ENCODE measurements around the gene PRKACB. TPM values are rescaled to one million over a fixed set of nuclear protein-coding genes. Genes with fewer than 3 reads are reported as not detected.

PRKACB gene
- polyA plus RNA-seq, 2 of the 4 experiments (the other 2 are of a cell fraction), result 10.9 to 17.9 TPM

DNA sequence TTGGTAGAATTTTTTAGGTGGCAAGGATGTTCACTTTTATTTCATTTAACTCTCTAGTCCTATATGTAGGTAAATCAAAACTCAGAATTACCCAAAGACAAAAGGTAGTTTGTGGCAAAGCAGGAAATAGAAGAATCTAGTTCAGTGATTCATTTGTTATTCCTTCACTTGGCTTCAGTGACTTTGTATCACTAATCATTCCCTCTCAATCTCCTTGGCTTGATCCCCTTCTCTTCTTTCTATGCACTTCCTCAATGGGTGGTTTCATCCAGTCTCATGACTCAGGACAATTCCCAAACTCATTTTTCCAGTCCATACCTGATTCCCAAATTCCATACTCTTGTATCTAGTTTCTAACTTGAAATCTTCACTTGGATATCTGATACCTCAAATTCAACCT, 64.9 kb downstream of the PRKACB start (continued):
- TF ChIP-seq CHD2 (IDR thresholded peaks at IDR 0.05; ENCODE audit: low read length, partially characterized antibody), result no peak
- TF ChIP-seq NR3C1 (IDR thresholded peaks at IDR 0.05), result no peak
- TF ChIP-seq HDAC2 (IDR thresholded peaks at IDR 0.05), result no peak
- no peak for TF ChIP-seq GATA3 (IDR thresholded peaks at IDR 0.05; ENCODE audit: borderline replicate concordance)
- no peak for TF ChIP-seq JUN (IDR thresholded peaks at IDR 0.05)
- no peak for TF ChIP-seq POLR2A (IDR thresholded peaks at IDR 0.05; ENCODE audit: low read length)

DNA sequence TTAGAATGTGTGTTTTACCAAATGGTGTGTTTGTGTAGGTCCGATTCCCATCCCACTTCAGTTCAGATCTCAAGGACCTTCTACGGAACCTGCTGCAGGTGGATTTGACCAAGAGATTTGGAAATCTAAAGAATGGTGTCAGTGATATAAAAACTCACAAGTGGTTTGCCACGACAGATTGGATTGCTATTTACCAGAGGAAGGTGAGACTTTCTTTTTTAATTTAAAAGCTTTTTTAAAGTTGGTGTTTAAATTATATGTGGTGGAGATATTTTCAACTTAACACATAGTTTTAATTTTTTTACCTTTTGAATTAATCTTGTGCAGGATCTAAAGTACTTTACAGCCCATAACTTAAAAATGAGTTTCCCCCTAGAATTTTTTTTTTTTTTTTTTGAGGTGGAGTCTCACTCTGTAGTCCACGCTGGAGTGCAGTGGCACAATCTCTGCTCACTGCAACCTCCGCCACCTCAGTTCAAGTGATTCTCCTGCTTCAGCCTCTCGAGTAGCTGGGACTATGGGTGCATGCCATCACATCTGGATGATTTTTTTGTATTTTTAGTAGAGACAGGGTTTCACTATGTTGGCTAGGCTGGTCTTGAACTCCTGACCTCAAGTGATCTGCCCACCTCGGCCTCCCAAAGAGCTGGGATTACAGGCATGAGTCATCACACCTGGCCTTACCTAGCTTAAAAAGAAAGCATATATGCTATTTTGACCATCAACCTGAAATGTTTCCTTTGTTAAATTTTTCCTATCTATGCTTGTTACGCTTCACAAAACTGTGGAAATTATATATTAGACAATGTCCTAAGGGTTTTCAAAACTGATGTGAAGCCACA, 70.3 kb downstream of the PRKACB start:
- POLR2A ChIA-PET, result no interaction called here

DNA sequence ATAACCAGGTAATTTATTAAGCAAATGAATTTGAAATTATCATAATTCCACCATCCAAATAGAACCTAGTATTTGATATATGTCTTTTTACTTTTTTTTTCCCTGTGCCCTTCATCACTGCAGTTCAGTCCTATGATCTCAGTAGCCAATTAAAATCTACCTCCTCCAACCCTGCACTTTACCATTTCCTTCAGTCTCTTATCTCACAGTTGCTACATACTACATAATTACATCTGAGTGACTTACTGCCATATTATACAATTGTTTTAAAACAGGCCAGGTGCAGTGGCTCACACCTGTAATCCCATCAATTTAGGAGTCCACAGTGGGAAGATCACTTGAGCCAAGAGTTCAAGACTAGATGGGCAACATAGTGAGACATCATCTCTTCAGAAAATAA, 73.2 kb downstream of the PRKACB start:
- ChIA-PET CTCF (no interaction called here), POLR2A (no interaction called here)
- ATAC-seq (no peak), FAIRE-seq (no peak), DNase-seq (ENCODE audit: low read depth in 1 of 2, low spot score in 1 of 2) (no peak)
- Histone ChIP-seq H3K4me2 (no peak overlapping the region), H3K27ac (no peak overlapping the region), H3K9me3 (peaks cover 7% of the 10 kb centered on the region; the same call in 1 of the 3 replicates), H3K4me3 (no peak overlapping the region), H3K4me1 (no peaks in the 10 kb centered on the region)
- TF ChIP-seq FOXS1 (CRISPR knock-in tag; IDR thresholded peaks at IDR 0.05), result no peak
- TF ChIP-seq CEBPB (IDR thresholded peaks at IDR 0.05), result no peak
- no peak for TF ChIP-seq HEYL (CRISPR knock-in tag; IDR thresholded peaks at IDR 0.05)
- TF ChIP-seq, protein P1, sequence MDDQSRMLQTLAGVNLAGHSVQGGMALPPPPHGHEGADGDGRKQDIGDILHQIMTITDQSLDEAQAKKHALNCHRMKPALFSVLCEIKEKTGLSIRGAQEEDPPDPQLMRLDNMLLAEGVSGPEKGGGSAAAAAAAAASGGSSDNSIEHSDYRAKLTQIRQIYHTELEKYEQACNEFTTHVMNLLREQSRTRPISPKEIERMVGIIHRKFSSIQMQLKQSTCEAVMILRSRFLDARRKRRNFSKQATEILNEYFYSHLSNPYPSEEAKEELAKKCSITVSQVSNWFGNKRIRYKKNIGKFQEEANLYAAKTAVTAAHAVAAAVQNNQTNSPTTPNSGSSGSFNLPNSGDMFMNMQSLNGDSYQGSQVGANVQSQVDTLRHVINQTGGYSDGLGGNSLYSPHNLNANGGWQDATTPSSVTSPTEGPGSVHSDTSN (IDR thresholded peaks at IDR 0.05), result no peak
- no peak for TF ChIP-seq PHF8 (IDR thresholded peaks at IDR 0.05; ENCODE audit: borderline replicate concordance, low read depth)
- TF ChIP-seq EHF (CRISPR knock-in tag; IDR thresholded peaks at IDR 0.05), result no peak
- TF ChIP-seq, protein P2, sequence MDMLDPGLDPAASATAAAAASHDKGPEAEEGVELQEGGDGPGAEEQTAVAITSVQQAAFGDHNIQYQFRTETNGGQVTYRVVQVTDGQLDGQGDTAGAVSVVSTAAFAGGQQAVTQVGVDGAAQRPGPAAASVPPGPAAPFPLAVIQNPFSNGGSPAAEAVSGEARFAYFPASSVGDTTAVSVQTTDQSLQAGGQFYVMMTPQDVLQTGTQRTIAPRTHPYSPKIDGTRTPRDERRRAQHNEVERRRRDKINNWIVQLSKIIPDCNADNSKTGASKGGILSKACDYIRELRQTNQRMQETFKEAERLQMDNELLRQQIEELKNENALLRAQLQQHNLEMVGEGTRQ (IDR thresholded peaks at IDR 0.05), result no peak
- no peak for TF ChIP-seq ZFP36 (IDR thresholded peaks at IDR 0.05; ENCODE audit: borderline replicate concordance, partially characterized antibody)
- no peak for TF ChIP-seq TP53 (CRISPR knock-in tag; IDR thresholded peaks at IDR 0.05)
- TF ChIP-seq NR3C1 (IDR thresholded peaks at IDR 0.05), result no peak
- no peak for TF ChIP-seq TFCP2L1 (CRISPR knock-in tag; IDR thresholded peaks at IDR 0.05)
- TF ChIP-seq, protein P3, sequence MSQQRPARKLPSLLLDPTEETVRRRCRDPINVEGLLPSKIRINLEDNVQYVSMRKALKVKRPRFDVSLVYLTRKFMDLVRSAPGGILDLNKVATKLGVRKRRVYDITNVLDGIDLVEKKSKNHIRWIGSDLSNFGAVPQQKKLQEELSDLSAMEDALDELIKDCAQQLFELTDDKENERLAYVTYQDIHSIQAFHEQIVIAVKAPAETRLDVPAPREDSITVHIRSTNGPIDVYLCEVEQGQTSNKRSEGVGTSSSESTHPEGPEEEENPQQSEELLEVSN (IDR thresholded peaks at IDR 0.05; ENCODE audit: borderline replicate concordance, low read depth), result no peak
- TF ChIP-seq RARB (CRISPR knock-in tag; IDR thresholded peaks at IDR 0.05), result no peak
- TF ChIP-seq ZNF302 (CRISPR knock-in tag; IDR thresholded peaks at IDR 0.05), result no peak
- no peak for TF ChIP-seq RNF2 (IDR thresholded peaks at IDR 0.05; ENCODE audit: borderline replicate concordance, low read depth)
- no peak for TF ChIP-seq HDAC2 (IDR thresholded peaks at IDR 0.05)
- no peak for TF ChIP-seq ZC3H11A (IDR thresholded peaks at IDR 0.05)
- TF ChIP-seq EP300 (IDR thresholded peaks at IDR 0.05), result no peak

More for the DNA sequence above, 70.3 kb downstream of the PRKACB start:
- ATAC-seq (no peak), FAIRE-seq (no peak), DNase-seq (ENCODE audit: low read depth in 1 of 2, low spot score in 1 of 2) (no peak)
- peaks cover under 1% of the 10 kb centered on the region; the same call in 1 of the 3 replicates for H3K9me3 ChIP-seq
- TF ChIP-seq, protein P4, sequence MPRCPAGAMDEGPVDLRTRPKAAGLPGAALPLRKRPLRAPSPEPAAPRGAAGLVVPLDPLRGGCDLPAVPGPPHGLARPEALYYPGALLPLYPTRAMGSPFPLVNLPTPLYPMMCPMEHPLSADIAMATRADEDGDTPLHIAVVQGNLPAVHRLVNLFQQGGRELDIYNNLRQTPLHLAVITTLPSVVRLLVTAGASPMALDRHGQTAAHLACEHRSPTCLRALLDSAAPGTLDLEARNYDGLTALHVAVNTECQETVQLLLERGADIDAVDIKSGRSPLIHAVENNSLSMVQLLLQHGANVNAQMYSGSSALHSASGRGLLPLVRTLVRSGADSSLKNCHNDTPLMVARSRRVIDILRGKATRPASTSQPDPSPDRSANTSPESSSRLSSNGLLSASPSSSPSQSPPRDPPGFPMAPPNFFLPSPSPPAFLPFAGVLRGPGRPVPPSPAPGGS (IDR thresholded peaks at IDR 0.05), result no peak
- TF ChIP-seq FOSL2 (IDR thresholded peaks at IDR 0.05), result no peak
- no peak for TF ChIP-seq FOSL2 (CRISPR knock-in tag; IDR thresholded peaks at IDR 0.05)
- TF ChIP-seq JUN (IDR thresholded peaks at IDR 0.05), result no peak
- TF ChIP-seq HOXB5 (CRISPR knock-in tag; IDR thresholded peaks at IDR 0.05), result no peak
- TF ChIP-seq TFCP2L1 (CRISPR knock-in tag; IDR thresholded peaks at IDR 0.05), result no peak
- TF ChIP-seq SREBF2 (IDR thresholded peaks at IDR 0.05), result no peak
- TF ChIP-seq, protein P5, sequence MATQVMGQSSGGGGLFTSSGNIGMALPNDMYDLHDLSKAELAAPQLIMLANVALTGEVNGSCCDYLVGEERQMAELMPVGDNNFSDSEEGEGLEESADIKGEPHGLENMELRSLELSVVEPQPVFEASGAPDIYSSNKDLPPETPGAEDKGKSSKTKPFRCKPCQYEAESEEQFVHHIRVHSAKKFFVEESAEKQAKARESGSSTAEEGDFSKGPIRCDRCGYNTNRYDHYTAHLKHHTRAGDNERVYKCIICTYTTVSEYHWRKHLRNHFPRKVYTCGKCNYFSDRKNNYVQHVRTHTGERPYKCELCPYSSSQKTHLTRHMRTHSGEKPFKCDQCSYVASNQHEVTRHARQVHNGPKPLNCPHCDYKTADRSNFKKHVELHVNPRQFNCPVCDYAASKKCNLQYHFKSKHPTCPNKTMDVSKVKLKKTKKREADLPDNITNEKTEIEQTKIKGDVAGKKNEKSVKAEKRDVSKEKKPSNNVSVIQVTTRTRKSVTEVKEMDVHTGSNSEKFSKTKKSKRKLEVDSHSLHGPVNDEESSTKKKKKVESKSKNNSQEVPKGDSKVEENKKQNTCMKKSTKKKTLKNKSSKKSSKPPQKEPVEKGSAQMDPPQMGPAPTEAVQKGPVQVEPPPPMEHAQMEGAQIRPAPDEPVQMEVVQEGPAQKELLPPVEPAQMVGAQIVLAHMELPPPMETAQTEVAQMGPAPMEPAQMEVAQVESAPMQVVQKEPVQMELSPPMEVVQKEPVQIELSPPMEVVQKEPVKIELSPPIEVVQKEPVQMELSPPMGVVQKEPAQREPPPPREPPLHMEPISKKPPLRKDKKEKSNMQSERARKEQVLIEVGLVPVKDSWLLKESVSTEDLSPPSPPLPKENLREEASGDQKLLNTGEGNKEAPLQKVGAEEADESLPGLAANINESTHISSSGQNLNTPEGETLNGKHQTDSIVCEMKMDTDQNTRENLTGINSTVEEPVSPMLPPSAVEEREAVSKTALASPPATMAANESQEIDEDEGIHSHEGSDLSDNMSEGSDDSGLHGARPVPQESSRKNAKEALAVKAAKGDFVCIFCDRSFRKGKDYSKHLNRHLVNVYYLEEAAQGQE (IDR thresholded peaks at IDR 0.05), result no peak
- no peak for TF ChIP-seq TP53 (CRISPR knock-in tag; IDR thresholded peaks at IDR 0.05)
- TF ChIP-seq HEYL (CRISPR knock-in tag; IDR thresholded peaks at IDR 0.05), result no peak
- no peak for TF ChIP-seq CBX2 (IDR thresholded peaks at IDR 0.05; ENCODE audit: borderline replicate concordance, low read depth)
- no peak for TF ChIP-seq MYC (IDR thresholded peaks at IDR 0.05; ENCODE audit: borderline replicate concordance, low read length)
- TF ChIP-seq MAFK (IDR thresholded peaks at IDR 0.05; ENCODE audit: partially characterized antibody), result no peak
- no peak for TF ChIP-seq CHD2 (IDR thresholded peaks at IDR 0.05; ENCODE audit: low read length, partially characterized antibody)
- no peak overlapping the region for H3K27ac ChIP-seq
- CTCF ChIA-PET, result no interaction called here
- H3K4me3 ChIP-seq, result no peak overlapping the region
- no peaks in the 10 kb centered on the region for H3K4me1 ChIP-seq
- H3K4me2 ChIP-seq, result no peak overlapping the region
- WGBS (ENCODE audit: missing lambda C conversion rate), result 87% methylated on average over 8 of the region's 8 CpGs

Measured in A549 (cell line).